Endometrium (tissue), 2 donors: ENCODE measurements around the gene ASIC4.

Source experiments
- FAIRE-seq: peaks from 2 replicates; lab custom pipeline; 2012; peaks lifted over from hg19 to GRCh38; lab: Jason Lieb, UNC
- donor health status: control.
- donor health status: control.

The ASIC4 gene

GRCh38 chr2:219497495-219498279, 16.6 kb upstream of the ASIC4 start:
- FAIRE-seq = no peak

- peak; percentile 92 for FAIRE-seq
Measured at GRCh38 chr2:219498280-219499057, 15.8 kb upstream of the ASIC4 start, which contains the start of gene GMPPA. Gene GMPPA, plus strand, starts transcription at chr2:219498891. Its CDS starts 1,085 bp downstream, at chr2:219499976.

DNA sequence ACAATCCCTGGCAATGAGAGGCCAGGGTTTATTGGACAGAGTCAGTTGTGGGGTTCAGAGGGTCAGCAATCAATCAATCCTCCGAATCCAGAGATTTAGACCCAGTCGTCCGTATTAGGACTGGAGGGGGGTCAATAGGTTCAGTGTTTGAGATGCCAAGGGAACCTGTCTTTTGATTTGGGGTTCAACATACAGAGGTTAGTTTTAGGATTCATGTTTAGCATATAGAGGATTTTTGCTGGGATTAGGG, 15.3 kb upstream of the ASIC4 start:
- no peak for FAIRE-seq

DNA sequence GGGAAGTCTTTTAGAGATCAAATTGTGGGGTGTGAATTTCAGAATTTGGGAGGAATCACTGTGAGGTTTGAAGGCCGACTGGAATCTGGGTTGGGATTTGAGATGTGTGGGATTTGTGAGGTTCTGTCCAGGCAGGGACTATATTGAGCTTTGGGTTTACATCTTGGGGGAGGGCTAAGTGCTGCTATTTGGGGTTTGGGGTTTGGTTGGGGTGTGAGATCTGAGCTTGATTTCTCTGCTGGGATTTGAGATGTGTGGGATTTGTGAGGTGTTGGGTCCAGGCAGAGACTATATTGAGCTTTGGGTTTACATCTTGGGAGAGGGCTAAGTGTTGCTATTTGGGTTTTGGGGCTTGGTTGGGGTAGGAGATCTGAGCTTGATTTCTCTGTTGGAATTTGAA, 14.7 kb upstream of the ASIC4 start:
- no peak for FAIRE-seq

DNA sequence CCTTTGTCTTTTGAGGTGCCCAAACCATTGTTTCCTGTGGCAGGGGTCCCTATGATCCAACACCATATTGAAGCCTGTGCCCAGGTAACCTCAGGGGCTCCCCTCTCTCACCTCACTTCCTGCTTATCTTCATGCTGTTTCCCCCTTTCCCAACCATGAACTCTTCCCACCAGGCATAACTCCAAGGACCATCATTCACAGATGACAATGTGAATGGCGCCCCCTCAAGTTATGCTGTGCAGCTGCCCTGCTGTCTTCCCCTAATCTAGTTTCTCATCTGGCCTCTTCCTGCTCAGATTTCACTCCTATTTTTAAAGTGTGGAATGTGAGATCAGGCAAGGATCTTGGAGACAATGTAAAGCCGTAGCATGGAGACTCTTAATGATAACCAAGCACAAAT, 14.1 kb upstream of the ASIC4 start:
- FAIRE-seq = no peak

DNA sequence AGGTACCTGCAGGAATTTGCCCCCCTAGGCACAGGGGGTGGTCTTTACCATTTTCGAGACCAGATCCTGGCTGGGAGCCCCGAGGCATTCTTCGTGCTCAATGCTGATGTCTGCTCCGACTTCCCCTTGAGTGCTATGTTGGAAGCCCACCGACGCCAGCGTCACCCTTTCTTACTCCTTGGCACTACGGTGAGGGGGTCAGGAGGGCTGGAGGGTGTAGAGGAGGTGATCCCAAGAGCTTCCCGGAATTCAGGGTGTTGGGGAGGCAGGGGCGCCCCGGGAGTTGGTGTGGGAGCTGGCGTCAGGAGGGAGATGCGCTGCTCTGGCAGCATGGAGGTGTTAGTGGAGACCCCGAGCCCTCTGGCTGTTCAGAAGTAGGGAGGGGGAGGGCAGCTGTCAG, 12.4 kb upstream of the ASIC4 start:
- no peak for FAIRE-seq

- no peak for FAIRE-seq
Measured at GRCh38 chr2:219502618-219503017, 11.7 kb upstream of the ASIC4 start.

- no peak for FAIRE-seq
Measured at GRCh38 chr2:219505585-219505984, 8.7 kb upstream of the ASIC4 start.

GRCh38 chr2:219506153-219506801, 8.0 kb upstream of the ASIC4 start:
- FAIRE-seq = no peak

- FAIRE-seq = no peak
Measured at GRCh38 chr2:219506802-219507526, 7.3 kb upstream of the ASIC4 start.

GRCh38 chr2:219507581-219508443, 6.5 kb upstream of the ASIC4 start:
- FAIRE-seq = no peak

GRCh38 chr2:219508444-219508734, 5.9 kb upstream of the ASIC4 start:
- FAIRE-seq = no peak

GRCh38 chr2:219508971-219509779, 5.1 kb upstream of the ASIC4 start:
- no peak for FAIRE-seq

DNA sequence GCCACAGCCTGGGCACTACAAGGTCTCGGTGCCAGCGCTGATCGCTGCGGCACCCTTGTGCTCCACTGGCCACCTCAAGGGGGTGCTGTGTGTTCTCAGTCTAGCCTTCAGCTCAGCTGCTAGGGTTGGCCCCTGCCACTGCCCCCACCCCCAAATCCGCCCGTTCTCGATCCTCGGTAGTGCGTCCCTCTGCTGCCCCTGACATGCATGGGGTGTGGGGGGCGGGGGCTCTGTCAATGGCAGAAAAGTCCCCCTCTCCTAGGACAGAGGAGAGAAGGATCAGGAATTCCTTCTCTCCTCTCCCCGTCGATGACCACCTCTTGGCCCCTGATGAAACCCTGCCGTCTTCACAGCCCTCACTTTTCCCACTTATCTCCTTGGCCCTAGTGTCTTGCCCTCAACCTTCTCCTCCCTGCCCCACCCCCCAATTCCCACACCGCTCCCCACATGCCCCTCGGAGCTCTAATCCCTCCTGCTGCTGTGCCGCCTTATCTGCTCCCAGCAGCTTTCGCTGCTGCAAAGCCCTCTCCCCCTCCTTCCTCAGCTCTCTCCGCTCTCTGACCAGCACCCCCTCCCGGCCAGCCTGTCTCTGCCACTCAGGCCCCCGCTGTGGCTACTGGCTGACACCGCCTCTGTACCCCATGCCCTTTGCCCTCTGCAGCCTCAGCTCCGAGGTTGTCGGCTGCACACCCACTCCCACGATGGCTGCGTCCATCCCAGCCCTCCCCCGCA, 4.3 kb upstream of the ASIC4 start:
- FAIRE-seq = no peak

GRCh38 chr2:219510512-219511135, 3.7 kb upstream of the ASIC4 start:
- FAIRE-seq = no peak

DNA sequence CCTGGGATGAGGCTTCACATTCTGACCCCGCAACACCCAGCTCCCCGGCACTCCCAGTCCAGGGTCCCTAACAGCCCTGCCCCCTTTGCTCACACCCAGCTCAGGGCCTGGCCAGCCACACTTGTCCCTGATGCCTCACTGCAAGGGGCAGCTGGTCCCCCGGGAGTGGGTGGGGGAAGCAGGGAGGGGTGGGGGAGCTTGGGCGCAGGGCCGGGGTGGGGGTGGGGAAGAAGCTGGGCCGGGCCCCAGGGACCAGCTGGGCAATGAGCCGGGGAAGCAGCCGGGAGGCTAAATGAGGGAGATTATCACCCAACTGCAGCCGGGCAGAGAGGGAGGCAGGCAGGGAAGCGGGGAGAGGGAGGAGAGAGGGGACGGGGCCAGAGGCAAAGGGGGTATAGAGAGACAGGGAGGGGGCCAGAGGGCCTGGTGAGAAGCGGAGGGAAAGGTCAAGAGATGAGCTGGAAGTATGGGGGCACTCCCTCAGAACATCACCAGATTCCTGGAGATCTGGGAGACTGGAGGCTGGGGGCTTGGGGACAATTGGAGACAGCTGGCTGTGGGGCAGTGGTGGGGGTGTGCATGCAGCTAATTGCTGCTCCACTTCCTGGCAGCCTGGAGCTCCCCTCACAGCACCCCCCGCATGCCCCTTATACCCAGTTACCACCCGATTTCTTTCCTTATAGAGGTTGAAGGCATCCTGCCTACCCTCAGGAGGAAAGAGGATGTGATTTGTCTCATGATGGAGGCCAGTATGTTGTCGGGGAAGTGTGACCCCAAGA, 2.5 kb upstream of the ASIC4 start:
- FAIRE-seq = no peak

GRCh38 chr2:219512524-219513216, 1.6 kb upstream of the ASIC4 start:
- no peak for FAIRE-seq

DNA sequence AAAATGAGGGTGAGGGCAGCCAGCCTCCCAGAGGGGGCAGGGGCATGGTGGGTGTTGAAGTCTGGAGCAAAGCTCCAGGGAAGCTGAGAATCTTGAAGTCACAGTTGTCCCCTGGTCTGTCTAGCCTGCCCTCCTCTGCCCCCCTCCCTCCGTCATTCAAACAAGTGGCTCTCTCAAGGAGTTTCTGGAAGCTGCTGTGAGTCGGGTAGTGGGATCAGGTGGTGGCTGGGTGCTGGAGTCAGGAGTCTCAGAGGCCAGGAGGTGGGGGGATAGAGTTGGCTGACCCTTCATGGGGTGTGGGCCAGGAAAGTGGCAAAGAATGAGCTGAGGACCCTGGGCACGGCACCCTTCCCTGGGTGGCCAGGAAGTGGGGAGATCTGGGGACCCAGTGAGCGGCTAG, 495 bp upstream of the ASIC4 start:
- FAIRE-seq = no peak
